GM12878 (cell line): Measurements from ENCODE around the gene SCP2.

Experiments used
- NBN ChIP-seq: fragments of 450-650 bp; IDR thresholded peaks from 2 replicates; pipeline ENCODE4 v1.6.1; 2016
- RAD21 ChIP-seq: IDR thresholded peaks from 2 replicates; pipeline ENCODE4 v1.6.1; 2011; ENCODE audit warnings: mild to moderate bottlenecking, low read depth, low read length, moderate library complexity; ENCODE audit not compliant: insufficient read depth

DNA sequence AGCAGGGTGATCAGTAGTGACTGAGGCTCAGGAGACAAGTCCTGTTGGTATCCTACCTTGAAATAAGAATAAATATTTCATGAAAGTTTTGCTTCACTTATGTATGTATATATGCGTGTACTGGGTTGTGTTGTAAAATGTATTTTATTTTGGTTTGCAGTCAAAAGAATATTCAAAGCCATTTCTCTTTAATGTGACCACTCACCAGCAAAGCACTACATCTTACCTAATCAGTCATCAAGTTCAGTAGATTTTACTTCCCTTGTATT, 11.0 kb downstream of the SCP2 start:
- TF ChIP-seq RAD21 (no peak), NBN (no peak)
